Gastroesophageal sphincter (tissue), 4 donors: ENCODE data around the gene HSP90B1. TPM values are rescaled to one million over a fixed set of nuclear protein-coding genes. Genes with fewer than 3 reads are reported as not detected.
A peak's percentile ranks its signal among the peaks of the same experiment; 100 is the strongest.

ENCODE experiments used
- ATAC-seq: fragments of 150-250 bp; one replicate; pipeline ENCODE4 v1.9.1; 2016; ENCODE audit warnings: mild to moderate bottlenecking, moderate library complexity
- H3K27ac ChIP-seq, 4 donors: fragments of 200-600 bp; sonication (generic) in 3 of 4; 1 replicate in 3 of 4; 2 replicates in 1 of 4; pipeline ENCODE4 v1.5.1; 2016 to 2019
- H3K27me3 ChIP-seq: fragments of 200-600 bp; sonication (generic); one replicate; pipeline ENCODE4 v1.5.1; 2019
- H3K36me3 ChIP-seq, 2 donors: fragments of 200-600 bp; sonication (generic); one replicate each; pipeline ENCODE4 v1.5.1; 2019; ENCODE audit warnings: control low read depth in 1 of 2
- H3K4me1 ChIP-seq, 3 donors: fragments of 200-600 bp; sonication (generic); 1 replicate in 2 of 3; 2 replicates in 1 of 3; pipeline ENCODE4 v1.5.1; 2016 to 2019; ENCODE audit warnings: control low read depth in 2 of 3
- H3K4me3 ChIP-seq, 2 donors: fragments of 200-600 bp; sonication (generic); one replicate each; pipeline ENCODE4 v1.5.1; 2019; ENCODE audit warnings: mild to moderate bottlenecking in 1 of 2, moderate library complexity in 1 of 2
- H3K9me3 ChIP-seq, 3 donors: fragments of 200-600 bp; sonication (generic); one replicate each; pipeline ENCODE4 v1.5.1; 2017 to 2019; ENCODE audit warnings: control low read depth in 2 of 3
- CTCF ChIP-seq, 4 experiments: fragments of 200-600 bp in 2 of 4; fragments of 450-650 bp in 2 of 4; sonication (generic) in 1 of 4; IDR thresholded peaks; one replicate each; pipeline ENCODE4 v1.5.1; 2017 to 2019; ENCODE audit warnings: antibody characterized with exemption in 4 of 4, mild to moderate bottlenecking in 2 of 4, moderate library complexity in 2 of 4
- EP300 ChIP-seq: sonication (generic); formaldehyde crosslinking; IDR thresholded peaks from one replicate; pipeline ENCODE4 v1.6.1; 2017; ENCODE audit warnings: antibody characterized with exemption, mild to moderate bottlenecking
- POLR2A ChIP-seq, 2 donors: fragments of 450-650 bp; IDR thresholded peaks; one replicate each; pipeline ENCODE4 v1.6.1; 2017; ENCODE audit warnings: antibody characterized with exemption in 2 of 2, mild to moderate bottlenecking in 2 of 2, moderate library complexity in 1 of 2
- POLR2AphosphoS5 ChIP-seq: sonication (generic); formaldehyde crosslinking; IDR thresholded peaks from one replicate; pipeline ENCODE4 v1.6.1; 2017; ENCODE audit warnings: antibody characterized with exemption
- WGBS, 2 donors: methylation state at CpG; one replicate each; pipeline ENCODE4 v1.1.5; 2018; ENCODE audit warnings: low coverage in 1 of 2; 5-methylcytosine and 5-hydroxymethylcytosine counted together
- total RNA-seq, 4 donors: library from RNA; depleted of rRNA; stranded (reverse); fragments of >200 nt; gene quantifications; one replicate each; pipeline ENCODE4 v1.1.0, GENCODE V29; 2016

Gene HSP90B1
- 100 to 1,000 TPM; 137 to 334 (median 231) TPM for total RNA-seq

GRCh38 chr12:103930034-103930786 lies at the start of gene HSP90B1:
TSS of gene HSP90B1 (plus strand) at chr12:103930410. CDS start at chr12:103930516, 106 bp downstream.
- H3K4me1 ChIP-seq, result peaks cover 5 to 56% (median 9%) of the 10 kb centered on the region in 3 donors
- WGBS, 2 donors, result no CpG with 5 or more reads among the region's 56 CpGs
- peak; percentile 78 to 84 for TF ChIP-seq POLR2A (IDR thresholded peaks at IDR 0.05)
- no peak for TF ChIP-seq EP300
- peak; percentile 94 for TF ChIP-seq POLR2AphosphoS5

DNA sequence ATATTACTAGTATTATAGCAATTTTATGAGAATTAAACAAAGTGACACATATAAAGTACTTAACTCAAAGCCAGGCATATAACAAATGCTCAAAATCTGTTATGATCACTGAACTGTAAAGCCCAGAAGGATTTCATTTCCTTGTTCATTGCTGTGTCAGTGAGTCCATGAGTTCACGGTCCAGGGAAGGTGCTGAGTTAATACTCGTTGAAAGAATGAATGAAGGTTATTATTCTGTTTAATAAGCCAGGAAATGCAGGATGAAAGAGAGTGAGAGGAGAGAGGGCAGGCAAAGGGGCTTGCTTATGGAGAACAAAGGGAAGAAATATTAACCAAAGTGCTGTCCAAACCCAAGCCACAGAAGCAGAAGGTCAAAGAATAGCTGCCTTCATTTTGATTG lies 48.9 kb upstream of the HSP90B1 start:
- no peaks in the 10 kb centered on the region for H3K27me3 ChIP-seq
- WGBS, 2 donors, result 34 to 90% methylated on average over 2 of the region's 2 CpGs
- H3K27ac ChIP-seq, result no peak overlapping the region
- H3K4me3 ChIP-seq, result no peak overlapping the region
- no peaks in the 10 kb centered on the region for H3K36me3 ChIP-seq
- no peaks in the 10 kb centered on the region for H3K9me3 ChIP-seq
- no peak for TF ChIP-seq CTCF (IDR thresholded peaks at IDR 0.05)
- TF ChIP-seq POLR2A (IDR thresholded peaks at IDR 0.05), result no peak
- TF ChIP-seq POLR2AphosphoS5, result no peak
- no peak for TF ChIP-seq EP300
- H3K4me1 ChIP-seq, result no peaks in the 10 kb centered on the region
- no peak for ATAC-seq

More at GRCh38 chr12:103930034-103930786, at the start of gene HSP90B1:
- H3K4me3 ChIP-seq, result peak within 1 kb of the TSS; percentile 63 to 75
- peak; percentile 94 for ATAC-seq
- no peaks in the 10 kb centered on the region for H3K9me3 ChIP-seq
- H3K27ac ChIP-seq, result peak within 1 kb of the TSS; percentile 81 to 94 (median 92)
- no peaks in the 10 kb centered on the region for H3K27me3 ChIP-seq
- peaks cover 0 to 31% of the 10 kb centered on the region in 2 donors for H3K36me3 ChIP-seq

- H3K36me3 ChIP-seq, result no peaks in the 10 kb centered on the region
- H3K27ac ChIP-seq, result no peak overlapping the region
- no peak overlapping the region for H3K4me3 ChIP-seq
- no peak for ATAC-seq
- WGBS, 2 donors, result 55 to 80% methylated on average over 2 of the region's 2 CpGs
- H3K4me1 ChIP-seq, result no peaks in the 10 kb centered on the region
- no peaks in the 10 kb centered on the region for H3K9me3 ChIP-seq
- no peak for TF ChIP-seq EP300
- TF ChIP-seq POLR2A (IDR thresholded peaks at IDR 0.05), result no peak
- TF ChIP-seq CTCF (IDR thresholded peaks at IDR 0.05), result no peak
- no peak for TF ChIP-seq POLR2AphosphoS5
- H3K27me3 ChIP-seq, result no peaks in the 10 kb centered on the region
These were observed 47.2 kb upstream of the HSP90B1 start for GRCh38 chr12:103882861-103883596.

DNA sequence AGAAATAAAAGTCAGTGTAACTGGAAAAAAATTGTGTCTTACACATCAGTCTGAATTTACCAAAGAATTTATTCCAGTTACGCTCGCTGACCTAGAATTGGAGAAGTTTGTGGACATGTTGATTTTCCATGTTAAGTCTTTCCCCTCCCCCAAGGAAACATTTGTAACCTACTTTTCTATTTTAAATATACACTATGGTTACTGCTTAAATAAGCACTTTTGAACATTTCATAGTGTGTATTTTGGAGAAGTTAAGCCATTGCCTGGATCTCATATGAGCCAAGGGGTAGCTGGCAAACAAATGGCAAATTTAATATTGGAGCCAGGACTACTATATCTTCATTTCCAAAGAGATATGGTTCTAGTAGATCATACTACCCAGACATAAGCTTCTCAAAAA lies 46.3 kb upstream of the HSP90B1 start:
- no peaks in the 10 kb centered on the region for H3K9me3 ChIP-seq
- H3K4me1 ChIP-seq, result no peaks in the 10 kb centered on the region
- H3K27ac ChIP-seq, result no peak overlapping the region
- no peaks in the 10 kb centered on the region for H3K27me3 ChIP-seq
- WGBS, 2 donors, result 77 to 83% methylated on average over 2 of the region's 2 CpGs
- H3K36me3 ChIP-seq, result no peaks in the 10 kb centered on the region
- H3K4me3 ChIP-seq, result no peak overlapping the region
- TF ChIP-seq EP300, result no peak
- no peak for TF ChIP-seq CTCF (IDR thresholded peaks at IDR 0.05)
- no peak for ATAC-seq

- H3K36me3 ChIP-seq, result no peaks in the 10 kb centered on the region
- 20 to 48% methylated on average over 3 of the region's 4 CpGs for WGBS, 2 donors
- TF ChIP-seq POLR2A (IDR thresholded peaks at IDR 0.05) (no peak), POLR2AphosphoS5 (no peak), EP300 (no peak), CTCF (IDR thresholded peaks at IDR 0.05) (peak in 2 of 4 experiments; percentile 24 to 45)
- H3K27me3 ChIP-seq, result no peaks in the 10 kb centered on the region
- ATAC-seq, result no peak
- no peak overlapping the region for H3K4me3 ChIP-seq
- H3K9me3 ChIP-seq, result no peaks in the 10 kb centered on the region
- H3K4me1 ChIP-seq, result no peaks in the 10 kb centered on the region
- no peak overlapping the region for H3K27ac ChIP-seq
These were observed 45.9 kb upstream of the HSP90B1 start for GRCh38 chr12:103884316-103884715.
